ENCODE measurements around the gene DKK3. TPM values are rescaled to one million over a fixed set of nuclear protein-coding genes. Genes with fewer than 3 reads are reported as not detected.
A peak's percentile ranks its signal among the peaks of the same experiment; 100 is the strongest.

The DKK3 gene
- polyA plus RNA-seq, 3 donors: not detected

- Histone ChIP-seq H3K27ac (ENCODE audit: low read depth in 1 of 2, low read length in 2 of 2) (no peak overlapping the region), H2AFZ (ENCODE audit: insufficient read depth, low read depth, low read length, poor library complexity, severe bottlenecking) (no peak overlapping the region), H3K4me2 (replicated peaks; ENCODE audit: extremely low read depth, low read length, poor library complexity, severe bottlenecking) (no peak overlapping the region), H3K9me3 (replicated peaks in 1 of 2; ENCODE audit: control insufficient read depth in 1 of 2, insufficient read depth in 1 of 2, low read length in 2 of 2) (peaks cover 0 to 7% of the 10 kb centered on the region in 2 donors), H3K27me3 (ENCODE audit: control insufficient read depth in 2 of 2, insufficient read depth in 2 of 2, low read length in 2 of 2) (no peaks in the 10 kb centered on the region), H3K79me2 (ENCODE audit: insufficient read depth, low read length) (no peaks in the 10 kb centered on the region), H3K4me1 (ENCODE audit: control insufficient read depth in 1 of 2, insufficient read depth in 2 of 2, low read length in 2 of 2) (no peaks in the 10 kb centered on the region), H3K36me3 (replicated peaks in 1 of 2; ENCODE audit: control insufficient read depth in 1 of 2, insufficient read depth in 2 of 2, low read length in 2 of 2) (no peaks in the 10 kb centered on the region), H3K4me3 (replicated peaks in 1 of 3; ENCODE audit: low read depth in 2 of 3, low read length in 3 of 3) (no peak overlapping the region), H4K20me1 (ENCODE audit: insufficient read depth, low read length) (no peaks in the 10 kb centered on the region), H3K9ac (ENCODE audit: insufficient read depth, low read length, poor library complexity, severe bottlenecking) (no peak overlapping the region)
- WGBS (ENCODE audit: insufficient coverage): 97% methylated on average over 12 of the region's 13 CpGs
- intact Hi-C loops (cut with micrococcal nuclease): no loop called here
- TF ChIP-seq CTCF (IDR thresholded peaks at IDR 0.05): no peak
- H3K4me3 Mint-ChIP-seq: no peak overlapping the region
- H3K4me1 Mint-ChIP-seq: peaks cover 2% of the 10 kb centered on the region
- H3K27me3 Mint-ChIP-seq (ENCODE audit: low read depth in 3 of 3): peaks cover 0 to 5% (median 1%) of the 10 kb centered on the region in 3 donors
- no peaks in the 10 kb centered on the region for H3K36me3 Mint-ChIP-seq
- H3K27ac Mint-ChIP-seq: no peak overlapping the region
- H3K9me3 Mint-ChIP-seq: peaks cover 0 to 11% (median 3%) of the 10 kb centered on the region in 7 donors
- no peak for DNase-seq
Observed at GRCh38 chr11:11978792-11979487, 29.5 kb downstream of the DKK3 start.

- H3K4me2 ChIP-seq (replicated peaks; ENCODE audit: extremely low read depth, low read length, poor library complexity, severe bottlenecking): no peak overlapping the region
- Mint-ChIP-seq H3K27ac (peak overlapping the region in 3 of 7 donors; percentile 20 to 52 (median 50)), H3K36me3 (no peaks in the 10 kb centered on the region), H3K9me3 (peaks cover 0 to 11% (median 3%) of the 10 kb centered on the region in 7 donors), H3K4me3 (no peak overlapping the region), H3K4me1 (peaks cover 2% of the 10 kb centered on the region), H3K27me3 (ENCODE audit: low read depth in 3 of 3) (peaks cover 0 to 5% (median 1%) of the 10 kb centered on the region in 3 donors)
- no peaks in the 10 kb centered on the region for H3K4me1 ChIP-seq (ENCODE audit: control insufficient read depth in 1 of 2, insufficient read depth in 2 of 2, low read length in 2 of 2)
- H3K79me2 ChIP-seq (ENCODE audit: insufficient read depth, low read length): no peaks in the 10 kb centered on the region
- no peak overlapping the region for H3K9ac ChIP-seq (ENCODE audit: insufficient read depth, low read length, poor library complexity, severe bottlenecking)
- intact Hi-C loops (cut with micrococcal nuclease): no loop called here
- peaks cover 0 to 7% of the 10 kb centered on the region in 2 donors for H3K9me3 ChIP-seq (replicated peaks in 1 of 2; ENCODE audit: control insufficient read depth in 1 of 2, insufficient read depth in 1 of 2, low read length in 2 of 2)
- no peak for DNase-seq
- no peaks in the 10 kb centered on the region for H4K20me1 ChIP-seq (ENCODE audit: insufficient read depth, low read length)
- no peak overlapping the region for H3K27ac ChIP-seq (ENCODE audit: low read depth in 1 of 2, low read length in 2 of 2)
- 100% methylated on average over 2 of the region's 4 CpGs for WGBS (ENCODE audit: insufficient coverage)
- no peaks in the 10 kb centered on the region for H3K27me3 ChIP-seq (ENCODE audit: control insufficient read depth in 2 of 2, insufficient read depth in 2 of 2, low read length in 2 of 2)
- TF ChIP-seq CTCF (IDR thresholded peaks at IDR 0.05): no peak
- H3K36me3 ChIP-seq (replicated peaks in 1 of 2; ENCODE audit: control insufficient read depth in 1 of 2, insufficient read depth in 2 of 2, low read length in 2 of 2): no peaks in the 10 kb centered on the region
- no peak overlapping the region for H2AFZ ChIP-seq (ENCODE audit: insufficient read depth, low read depth, low read length, poor library complexity, severe bottlenecking)
- no peak overlapping the region for H3K4me3 ChIP-seq (replicated peaks in 1 of 3; ENCODE audit: low read depth in 2 of 3, low read length in 3 of 3)
Observed at GRCh38 chr11:11978098-11978637, 30.3 kb downstream of the DKK3 start.
